Loucy (cell line): Measurements from ENCODE around the gene TRMU.

Source experiments
- H2AFZ ChIP-seq: fragments of 200-600 bp; sonication (generic); 2 replicates; pipeline ENCODE4 v1.6.0; 2016; ENCODE audit warnings: antibody characterized with exemption, mild to moderate bottlenecking, low read length, moderate library complexity
- H3F3A ChIP-seq: fragments of 200-600 bp; 2 replicates; pipeline ENCODE4 v1.6.0; 2016; ENCODE audit warnings: antibody characterized with exemption, low read depth, mild to moderate bottlenecking
- H3K27me3 ChIP-seq: fragments of 200-600 bp; sonication (generic); 2 replicates; pipeline ENCODE4 v1.6.1; 2014; ENCODE audit warnings: low read length, mild to moderate bottlenecking; ENCODE audit not compliant: insufficient read depth, poor library complexity, severe bottlenecking
- H3K36me3 ChIP-seq: fragments of 200-600 bp; sonication (generic); 2 replicates; pipeline ENCODE4 v1.6.1; 2016; ENCODE audit warnings: low read length; ENCODE audit not compliant: insufficient read depth
- H3K4me1 ChIP-seq: fragments of 200-600 bp; sonication (generic); 2 replicates; pipeline ENCODE4 v1.5.1; 2014; ENCODE audit warnings: low read length, mild to moderate bottlenecking; ENCODE audit not compliant: insufficient read depth, poor library complexity, severe bottlenecking
- H3K4me2 ChIP-seq: fragments of 200-600 bp; sonication (generic); 2 replicates; pipeline ENCODE4 v1.6.0; 2014; ENCODE audit warnings: antibody characterized with exemption, low read length, low read depth, mild to moderate bottlenecking; ENCODE audit not compliant: poor library complexity, severe bottlenecking
- H3K4me3 ChIP-seq: fragments of 200-600 bp; sonication (generic); 2 replicates; pipeline ENCODE4 v1.5.1; 2014; ENCODE audit warnings: low read length, mild to moderate bottlenecking, mixed read lengths; ENCODE audit not compliant: poor library complexity, severe bottlenecking
- H3K79me2 ChIP-seq: fragments of 200-600 bp; sonication (generic); 2 replicates; pipeline ENCODE4 v1.6.1; 2014; ENCODE audit warnings: low read length; ENCODE audit not compliant: insufficient read depth
- H3K9ac ChIP-seq: fragments of 200-600 bp; sonication (generic); 2 replicates; pipeline ENCODE4 v1.6.0; 2014; ENCODE audit warnings: mild to moderate bottlenecking, low read depth, low read length, moderate library complexity; ENCODE audit not compliant: poor library complexity, severe bottlenecking
- H3K9me2 ChIP-seq: fragments of 200-600 bp; sonication (generic); replicated peaks from 2 replicates; pipeline ENCODE4 v1.6.1; 2016; ENCODE audit warnings: low read depth, low read length, mixed read lengths
- H3K9me3 ChIP-seq: fragments of 200-600 bp; sonication (generic); 2 replicates; pipeline ENCODE4 v1.6.1; 2014; ENCODE audit warnings: mild to moderate bottlenecking, antibody characterized with exemption, low read length, low read depth; ENCODE audit not compliant: insufficient read depth
- H4K20me1 ChIP-seq: fragments of 200-600 bp; sonication (generic); 2 replicates; pipeline ENCODE4 v1.6.0; 2014; ENCODE audit warnings: antibody characterized with exemption, low read length, mild to moderate bottlenecking; ENCODE audit not compliant: insufficient read depth, poor library complexity, severe bottlenecking
- CTCF ChIP-seq: fragments of 200-600 bp; sonication (generic); conservative IDR thresholded peaks from 2 replicates; pipeline ENCODE4 v1.5.1; 2014; ENCODE audit warnings: mild to moderate bottlenecking, antibody characterized with exemption, low read length
- EZH2phosphoT487 ChIP-seq: fragments of 200-600 bp; IDR thresholded peaks from 2 replicates; pipeline ENCODE4 v1.6.1; 2018; ENCODE audit warnings: antibody characterized with exemption, mild to moderate bottlenecking, moderate library complexity, borderline replicate concordance

TRMU gene

GRCh38 chr22:46368871-46369715 is 33.6 kb downstream of the TRMU start:
- Histone ChIP-seq H3K9ac (no peak overlapping the region), H3K36me3 (no peaks in the 10 kb centered on the region), H3K4me1 (peaks cover 7% of the 10 kb centered on the region), H3K4me2 (no peak overlapping the region), H3K27me3 (no peaks in the 10 kb centered on the region), H3K79me2 (no peaks in the 10 kb centered on the region), H3K4me3 (no peak overlapping the region), H3F3A (no peaks in the 10 kb centered on the region), H3K9me2 (no peaks in the 10 kb centered on the region), H3K9me3 (no peaks in the 10 kb centered on the region), H4K20me1 (no peaks in the 10 kb centered on the region), H2AFZ (no peak overlapping the region)
- TF ChIP-seq EZH2phosphoT487 (no peak), CTCF (no peak)

GRCh38 chr22:46369716-46370583 is 34.4 kb downstream of the TRMU start:
- H3K9me3 ChIP-seq = no peaks in the 10 kb centered on the region
- no peaks in the 10 kb centered on the region for H3K36me3 ChIP-seq
- H3K9ac ChIP-seq = no peak overlapping the region
- no peaks in the 10 kb centered on the region for H4K20me1 ChIP-seq
- no peak overlapping the region for H2AFZ ChIP-seq
- H3K9me2 ChIP-seq = no peaks in the 10 kb centered on the region
- H3K4me1 ChIP-seq = peaks cover 13% of the 10 kb centered on the region
- H3F3A ChIP-seq = no peaks in the 10 kb centered on the region
- H3K4me3 ChIP-seq = no peak overlapping the region
- TF ChIP-seq EZH2phosphoT487 (no peak), CTCF (no peak)
- no peak overlapping the region for H3K4me2 ChIP-seq
- H3K27me3 ChIP-seq = no peaks in the 10 kb centered on the region
- no peaks in the 10 kb centered on the region for H3K79me2 ChIP-seq

GRCh38 chr22:46370584-46371291 is 35.2 kb downstream of the TRMU start:
- TF ChIP-seq CTCF (no peak), EZH2phosphoT487 (no peak)
- no peak overlapping the region for H3K4me3 ChIP-seq
- peaks cover under 1% of the 10 kb centered on the region; the same call in 1 of the 2 replicates for H3K9me3 ChIP-seq
- H3F3A ChIP-seq = no peaks in the 10 kb centered on the region
- no peaks in the 10 kb centered on the region for H3K79me2 ChIP-seq
- no peaks in the 10 kb centered on the region for H3K9me2 ChIP-seq
- H3K4me2 ChIP-seq = no peak overlapping the region
- H3K27me3 ChIP-seq = no peaks in the 10 kb centered on the region
- H3K36me3 ChIP-seq = no peaks in the 10 kb centered on the region
- H2AFZ ChIP-seq = no peak overlapping the region
- H3K4me1 ChIP-seq = peaks cover 13% of the 10 kb centered on the region
- no peak overlapping the region for H3K9ac ChIP-seq
- no peaks in the 10 kb centered on the region for H4K20me1 ChIP-seq
